ENCODE measurements around the gene AKAP6. TPM values are rescaled to one million over a fixed set of nuclear protein-coding genes. Genes with fewer than 3 reads are reported as not detected.

Gene AKAP6
- total RNA-seq, 1 experiment from 2014 or later: 1.9 TPM

DNA sequence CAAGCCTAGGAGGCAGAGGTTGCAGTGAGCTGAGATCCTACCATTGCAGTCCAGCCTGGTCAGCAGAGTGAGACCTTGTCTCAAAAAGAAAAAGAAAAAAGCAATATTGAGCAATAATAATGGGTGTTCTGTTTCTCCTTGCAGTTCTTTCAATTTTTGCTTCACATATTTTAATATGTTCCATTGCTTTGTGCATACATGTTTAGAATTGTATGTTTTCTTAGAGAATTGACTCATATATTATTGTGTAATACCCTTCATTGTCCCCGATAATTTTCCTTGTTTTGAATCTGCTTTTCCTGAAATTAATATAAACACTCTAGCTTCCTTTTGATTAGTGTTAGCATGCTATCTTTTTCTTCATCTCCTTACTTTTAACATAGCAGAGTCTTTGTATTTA, 471.2 kb downstream of the AKAP6 start:
- Histone ChIP-seq H3K36me3 (ENCODE audit: control insufficient read depth in 1 of 2, insufficient read depth in 2 of 2, low read length in 2 of 2) (no peaks in the 10 kb centered on the region), H3K4me2 (ENCODE audit: low read length) (no peak overlapping the region), H3K9me3 (ENCODE audit: control insufficient read depth in 1 of 2, insufficient read depth in 1 of 2, low read depth in 1 of 2, low read length in 2 of 2) (no peaks in the 10 kb centered on the region), H2AFZ (ENCODE audit: low read depth, low read length, poor library complexity, severe bottlenecking) (no peak overlapping the region), H3K4me1 (ENCODE audit: control insufficient read depth in 1 of 2, insufficient read depth in 2 of 2, low read length in 2 of 2) (no peaks in the 10 kb centered on the region), H3K79me2 (ENCODE audit: insufficient read depth, low read length) (no peaks in the 10 kb centered on the region), H3K9ac (ENCODE audit: low read length) (no peak overlapping the region), H4K20me1 (ENCODE audit: insufficient read depth) (no peaks in the 10 kb centered on the region), H3K9me2 (ENCODE audit: insufficient read depth) (no peaks in the 10 kb centered on the region), H3K27me3 (ENCODE audit: insufficient read depth, low read length) (no peaks in the 10 kb centered on the region), H3K4me3 (replicated peaks in 1 of 2; ENCODE audit: low read depth in 1 of 2, low read length in 2 of 2) (no peak overlapping the region), H3K27ac (ENCODE audit: low read depth, low read length) (no peak overlapping the region)
- no peak for DNase-seq (ENCODE audit: low read depth, low spot score)
- intact Hi-C loops (cut with micrococcal nuclease): no loop called here
- TF ChIP-seq JUND (IDR thresholded peaks at IDR 0.05): no peak
- TF ChIP-seq ZNF274 (IDR thresholded peaks at IDR 0.05; ENCODE audit: low read depth, low read length): no peak
- TF ChIP-seq SIN3A (IDR thresholded peaks at IDR 0.05; ENCODE audit: low read depth): no peak
- TF ChIP-seq RAD21 (IDR thresholded peaks at IDR 0.05; ENCODE audit: low read depth): no peak
- TF ChIP-seq CBX3 (IDR thresholded peaks at IDR 0.05; ENCODE audit: low read depth): no peak
- TF ChIP-seq EZH2phosphoT487 (IDR thresholded peaks at IDR 0.05; ENCODE audit: borderline replicate concordance): no peak
- TF ChIP-seq, protein P1, sequence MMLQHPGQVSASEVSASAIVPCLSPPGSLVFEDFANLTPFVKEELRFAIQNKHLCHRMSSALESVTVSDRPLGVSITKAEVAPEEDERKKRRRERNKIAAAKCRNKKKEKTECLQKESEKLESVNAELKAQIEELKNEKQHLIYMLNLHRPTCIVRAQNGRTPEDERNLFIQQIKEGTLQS (IDR thresholded peaks at IDR 0.05): no peak
- TF ChIP-seq, protein P2, sequence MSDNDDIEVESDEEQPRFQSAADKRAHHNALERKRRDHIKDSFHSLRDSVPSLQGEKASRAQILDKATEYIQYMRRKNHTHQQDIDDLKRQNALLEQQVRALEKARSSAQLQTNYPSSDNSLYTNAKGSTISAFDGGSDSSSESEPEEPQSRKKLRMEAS (IDR thresholded peaks at IDR 0.05): no peak
- no peak for TF ChIP-seq SP1 (IDR thresholded peaks at IDR 0.05; ENCODE audit: low read depth)
- TF ChIP-seq POLR2A (IDR thresholded peaks at IDR 0.05; ENCODE audit: borderline replicate concordance, extremely low read depth, insufficient read depth, insufficient read length): no peak
- TF ChIP-seq EZH2 (IDR thresholded peaks at IDR 0.05): no peak
- no peak for TF ChIP-seq POLR2AphosphoS5 (IDR thresholded peaks at IDR 0.05; ENCODE audit: low read depth, low read length)
- TF ChIP-seq SRF (IDR thresholded peaks at IDR 0.05; ENCODE audit: low read depth): no peak
- no peak for TF ChIP-seq CTCF (IDR thresholded peaks at IDR 0.05 in 2 of 3, conservative IDR thresholded peaks at IDR 0.05 in 1 of 3; ENCODE audit: borderline replicate concordance in 1 of 3, insufficient read depth in 1 of 3, low read depth in 2 of 3, low read length in 2 of 3)
- no peak for TF ChIP-seq YY1 (IDR thresholded peaks at IDR 0.05; ENCODE audit: extremely low read depth, insufficient replicate concordance, low read depth, low read length)
- no peak for TF ChIP-seq EGR1 (IDR thresholded peaks at IDR 0.05; ENCODE audit: low read depth)
- no peak for TF ChIP-seq FOSL1 (IDR thresholded peaks at IDR 0.05; ENCODE audit: low read depth)
- BruUV-seq (replicated peaks): no TSS peak
- ATAC-seq: no peak
- CTCF ChIA-PET: no interaction called here
- POLR2A ChIA-PET: no interaction called here
- RAD21 ChIA-PET (ENCODE audit: low non-redundant PET in 1 of 2, low total read pairs in 2 of 2, uncharacterized antibody in 2 of 2, unreplicated experiment in 2 of 2): no interaction called here
